HepG2 (cell line): Measurements from ENCODE around the gene KLHL33. TPM values are rescaled to one million over a fixed set of nuclear protein-coding genes. Genes with fewer than 3 reads are reported as not detected.

Experiments
- HMG20B ChIP-seq: conservative IDR thresholded peaks from 2 replicates; pipeline ENCODE4 v1.6.1; 2016; ENCODE audit warnings: missing genetic modification reagents, missing compliant biosample characterization
- HOXD1 ChIP-seq: sonication (generic); formaldehyde crosslinking; IDR thresholded peaks from 2 replicates; pipeline ENCODE4 v1.5.0; 2020; ENCODE audit warnings: missing genetic modification reagents
- KLF12 ChIP-seq: sonication (generic); formaldehyde crosslinking; IDR thresholded peaks from 2 replicates; pipeline ENCODE4 v1.4.0; 2020; ENCODE audit warnings: missing genetic modification reagents, borderline replicate concordance
- NCOR1 ChIP-seq: fragments of 200-600 bp; sonication (generic); IDR thresholded peaks from 2 replicates; pipeline ENCODE4 v1.7.0; 2017; ENCODE audit warnings: antibody characterized with exemption, low read length, borderline replicate concordance
- PCBP2 ChIP-seq: fragments of 200-400 bp; formaldehyde crosslinking; optimal IDR thresholded peaks from 2 replicates; pipeline ENCODE3; 2018; ENCODE audit warnings: low read length, low read depth; ENCODE audit not compliant: poor library complexity, severe bottlenecking
- PHF8 ChIP-seq: sonication (generic); formaldehyde crosslinking; IDR thresholded peaks from 2 replicates; pipeline ENCODE4 v1.5.0; 2020; ENCODE audit warnings: missing genetic modification reagents
- SKI ChIP-seq: fragments of 450-650 bp; IDR thresholded peaks from one replicate; pipeline ENCODE4 v1.6.1; 2018; ENCODE audit warnings: mild to moderate bottlenecking; ENCODE audit not compliant: partially characterized antibody
- SMAD3 ChIP-seq: sonication (generic); formaldehyde crosslinking; IDR thresholded peaks from 2 replicates; pipeline ENCODE4 v1.4.0; 2020; ENCODE audit warnings: missing genetic modification reagents
- ZEB1 ChIP-seq: IDR thresholded peaks from 2 replicates; pipeline ENCODE4 v1.6.1; 2012; ENCODE audit warnings: mild to moderate bottlenecking, low read depth, inconsistent platforms; ENCODE audit not compliant: insufficient replicate concordance
- ZFP62 ChIP-seq: sonication (generic); formaldehyde crosslinking; IDR thresholded peaks from 2 replicates; pipeline ENCODE4 v1.4.0; 2020; ENCODE audit warnings: missing genetic modification reagents
- polyA plus RNA-seq, 8 experiments: library from polyadenylated mRNA; depleted of rRNA in 3 of 8; stranded (reverse) in 7 of 8; unstranded in 1 of 8; fragments of >200 nt; fragmentation: Illumina TruSeq in 4 of 8; extraction: Trizol in 4 of 8; gene quantifications; 2 replicates each; pipeline versions ENCODE4 v1.2.1 to v1.2.3, GENCODE V29; 2011 to 2016; ENCODE audit warnings: low read depth in 4 of 8, missing spikeins in 1 of 8, mixed read lengths in 1 of 8; ENCODE audit not compliant: insufficient read depth in 1 of 8
- total RNA-seq, 5 experiments: library from RNA; depleted of rRNA; stranded (reverse); fragments of >200 nt; fragmentation: Illumina TruSeq; extraction: Trizol; gene quantifications; 2 replicates each; pipeline ENCODE4 v1.2.3, GENCODE V29; 2016; ENCODE audit warnings: low read depth in 1 of 5
- TF ChIP-seq, protein P1 (sequence below): sonication (generic); formaldehyde crosslinking; IDR thresholded peaks from 2 replicates; pipeline ENCODE4 v1.4.0; 2020; ENCODE audit warnings: missing genetic modification reagents, borderline replicate concordance
- TF ChIP-seq, protein P2 (sequence below): sonication (generic); formaldehyde crosslinking; IDR thresholded peaks from one replicate; pipeline ENCODE4 v1.5.1; 2020; ENCODE audit warnings: mild to moderate bottlenecking, missing genetic modification reagents; ENCODE audit errors: not compliant biosample characterization
- TF ChIP-seq, protein P3 (sequence below): sonication (generic); formaldehyde crosslinking; IDR thresholded peaks from 2 replicates; pipeline ENCODE4 v1.4.0; 2020; ENCODE audit warnings: missing genetic modification reagents

KLHL33 gene
- total and polyA plus RNA-seq, 2 of the 13 experiments (the other 11 are each of a cell fraction or from before 2014, with no cell fraction given) = not detected

DNA sequence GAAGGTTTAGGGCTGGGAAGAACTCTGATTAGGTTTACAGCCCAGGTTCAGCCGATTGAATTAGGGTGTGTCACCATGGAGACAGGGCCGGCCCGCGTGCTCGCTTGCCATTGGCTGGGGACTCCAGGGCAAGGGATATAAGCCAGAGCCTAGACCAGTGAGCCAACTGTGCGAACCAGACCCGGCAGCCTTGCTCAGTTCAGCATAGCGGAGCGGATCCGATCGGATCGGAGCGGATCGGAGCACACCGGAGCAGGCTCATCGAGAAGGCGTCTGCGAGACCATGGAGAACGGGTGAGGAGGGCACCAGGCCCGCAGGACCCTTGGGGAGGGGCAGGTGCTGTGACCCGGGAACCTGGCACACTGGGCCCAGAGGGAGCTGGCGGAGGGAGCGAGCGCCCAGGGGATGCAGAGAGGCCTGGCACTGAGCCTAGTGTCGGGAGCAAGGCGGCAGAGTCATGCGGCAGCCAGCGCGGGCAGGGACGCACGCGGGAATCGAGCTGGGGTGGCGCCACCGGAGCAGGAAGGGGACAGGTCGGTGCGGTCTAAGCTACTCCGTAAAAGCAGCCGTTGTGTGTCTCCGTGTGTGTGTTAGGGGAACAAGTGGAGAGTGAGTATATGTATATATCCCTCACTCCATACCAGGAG, 33.4 kb upstream of the KLHL33 start, which contains the start of gene PNP (continued):
- TF ChIP-seq, protein P1, sequence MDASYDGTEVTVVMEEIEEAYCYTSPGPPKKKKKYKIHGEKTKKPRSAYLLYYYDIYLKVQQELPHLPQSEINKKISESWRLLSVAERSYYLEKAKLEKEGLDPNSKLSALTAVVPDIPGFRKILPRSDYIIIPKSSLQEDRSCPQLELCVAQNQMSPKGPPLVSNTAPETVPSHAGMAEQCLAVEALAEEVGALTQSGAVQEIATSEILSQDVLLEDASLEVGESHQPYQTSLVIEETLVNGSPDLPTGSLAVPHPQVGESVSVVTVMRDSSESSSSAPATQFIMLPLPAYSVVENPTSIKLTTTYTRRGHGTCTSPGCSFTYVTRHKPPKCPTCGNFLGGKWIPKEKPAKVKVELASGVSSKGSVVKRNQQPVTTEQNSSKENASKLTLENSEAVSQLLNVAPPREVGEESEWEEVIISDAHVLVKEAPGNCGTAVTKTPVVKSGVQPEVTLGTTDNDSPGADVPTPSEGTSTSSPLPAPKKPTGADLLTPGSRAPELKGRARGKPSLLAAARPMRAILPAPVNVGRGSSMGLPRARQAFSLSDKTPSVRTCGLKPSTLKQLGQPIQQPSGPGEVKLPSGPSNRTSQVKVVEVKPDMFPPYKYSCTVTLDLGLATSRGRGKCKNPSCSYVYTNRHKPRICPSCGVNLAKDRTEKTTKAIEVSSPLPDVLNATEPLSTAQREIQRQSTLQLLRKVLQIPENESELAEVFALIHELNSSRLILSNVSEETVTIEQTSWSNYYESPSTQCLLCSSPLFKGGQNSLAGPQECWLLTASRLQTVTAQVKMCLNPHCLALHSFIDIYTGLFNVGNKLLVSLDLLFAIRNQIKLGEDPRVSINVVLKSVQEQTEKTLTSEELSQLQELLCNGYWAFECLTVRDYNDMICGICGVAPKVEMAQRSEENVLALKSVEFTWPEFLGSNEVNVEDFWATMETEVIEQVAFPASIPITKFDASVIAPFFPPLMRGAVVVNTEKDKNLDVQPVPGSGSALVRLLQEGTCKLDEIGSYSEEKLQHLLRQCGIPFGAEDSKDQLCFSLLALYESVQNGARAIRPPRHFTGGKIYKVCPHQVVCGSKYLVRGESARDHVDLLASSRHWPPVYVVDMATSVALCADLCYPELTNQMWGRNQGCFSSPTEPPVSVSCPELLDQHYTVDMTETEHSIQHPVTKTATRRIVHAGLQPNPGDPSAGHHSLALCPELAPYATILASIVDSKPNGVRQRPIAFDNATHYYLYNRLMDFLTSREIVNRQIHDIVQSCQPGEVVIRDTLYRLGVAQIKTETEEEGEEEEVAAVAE (CRISPR knock-in tag) = peak; percentile 48; the same call in 1 of the 2 replicates
- TF ChIP-seq SMAD3 (CRISPR knock-in tag) (peak; percentile 59), PHF8 (peak; percentile 93), SKI (peak; percentile 15), ZFP62 (CRISPR knock-in tag) (no peak), PCBP2 (no peak), ZEB1 (no peak), NCOR1 (no peak), KLF12 (CRISPR knock-in tag) (peak; percentile 77), HOXD1 (CRISPR knock-in tag) (0 out of 2 replicates have a peak, but pooled peaks have one; percentile 68), HMG20B (CRISPR knock-in tag) (no peak)
- TF ChIP-seq, protein P2, sequence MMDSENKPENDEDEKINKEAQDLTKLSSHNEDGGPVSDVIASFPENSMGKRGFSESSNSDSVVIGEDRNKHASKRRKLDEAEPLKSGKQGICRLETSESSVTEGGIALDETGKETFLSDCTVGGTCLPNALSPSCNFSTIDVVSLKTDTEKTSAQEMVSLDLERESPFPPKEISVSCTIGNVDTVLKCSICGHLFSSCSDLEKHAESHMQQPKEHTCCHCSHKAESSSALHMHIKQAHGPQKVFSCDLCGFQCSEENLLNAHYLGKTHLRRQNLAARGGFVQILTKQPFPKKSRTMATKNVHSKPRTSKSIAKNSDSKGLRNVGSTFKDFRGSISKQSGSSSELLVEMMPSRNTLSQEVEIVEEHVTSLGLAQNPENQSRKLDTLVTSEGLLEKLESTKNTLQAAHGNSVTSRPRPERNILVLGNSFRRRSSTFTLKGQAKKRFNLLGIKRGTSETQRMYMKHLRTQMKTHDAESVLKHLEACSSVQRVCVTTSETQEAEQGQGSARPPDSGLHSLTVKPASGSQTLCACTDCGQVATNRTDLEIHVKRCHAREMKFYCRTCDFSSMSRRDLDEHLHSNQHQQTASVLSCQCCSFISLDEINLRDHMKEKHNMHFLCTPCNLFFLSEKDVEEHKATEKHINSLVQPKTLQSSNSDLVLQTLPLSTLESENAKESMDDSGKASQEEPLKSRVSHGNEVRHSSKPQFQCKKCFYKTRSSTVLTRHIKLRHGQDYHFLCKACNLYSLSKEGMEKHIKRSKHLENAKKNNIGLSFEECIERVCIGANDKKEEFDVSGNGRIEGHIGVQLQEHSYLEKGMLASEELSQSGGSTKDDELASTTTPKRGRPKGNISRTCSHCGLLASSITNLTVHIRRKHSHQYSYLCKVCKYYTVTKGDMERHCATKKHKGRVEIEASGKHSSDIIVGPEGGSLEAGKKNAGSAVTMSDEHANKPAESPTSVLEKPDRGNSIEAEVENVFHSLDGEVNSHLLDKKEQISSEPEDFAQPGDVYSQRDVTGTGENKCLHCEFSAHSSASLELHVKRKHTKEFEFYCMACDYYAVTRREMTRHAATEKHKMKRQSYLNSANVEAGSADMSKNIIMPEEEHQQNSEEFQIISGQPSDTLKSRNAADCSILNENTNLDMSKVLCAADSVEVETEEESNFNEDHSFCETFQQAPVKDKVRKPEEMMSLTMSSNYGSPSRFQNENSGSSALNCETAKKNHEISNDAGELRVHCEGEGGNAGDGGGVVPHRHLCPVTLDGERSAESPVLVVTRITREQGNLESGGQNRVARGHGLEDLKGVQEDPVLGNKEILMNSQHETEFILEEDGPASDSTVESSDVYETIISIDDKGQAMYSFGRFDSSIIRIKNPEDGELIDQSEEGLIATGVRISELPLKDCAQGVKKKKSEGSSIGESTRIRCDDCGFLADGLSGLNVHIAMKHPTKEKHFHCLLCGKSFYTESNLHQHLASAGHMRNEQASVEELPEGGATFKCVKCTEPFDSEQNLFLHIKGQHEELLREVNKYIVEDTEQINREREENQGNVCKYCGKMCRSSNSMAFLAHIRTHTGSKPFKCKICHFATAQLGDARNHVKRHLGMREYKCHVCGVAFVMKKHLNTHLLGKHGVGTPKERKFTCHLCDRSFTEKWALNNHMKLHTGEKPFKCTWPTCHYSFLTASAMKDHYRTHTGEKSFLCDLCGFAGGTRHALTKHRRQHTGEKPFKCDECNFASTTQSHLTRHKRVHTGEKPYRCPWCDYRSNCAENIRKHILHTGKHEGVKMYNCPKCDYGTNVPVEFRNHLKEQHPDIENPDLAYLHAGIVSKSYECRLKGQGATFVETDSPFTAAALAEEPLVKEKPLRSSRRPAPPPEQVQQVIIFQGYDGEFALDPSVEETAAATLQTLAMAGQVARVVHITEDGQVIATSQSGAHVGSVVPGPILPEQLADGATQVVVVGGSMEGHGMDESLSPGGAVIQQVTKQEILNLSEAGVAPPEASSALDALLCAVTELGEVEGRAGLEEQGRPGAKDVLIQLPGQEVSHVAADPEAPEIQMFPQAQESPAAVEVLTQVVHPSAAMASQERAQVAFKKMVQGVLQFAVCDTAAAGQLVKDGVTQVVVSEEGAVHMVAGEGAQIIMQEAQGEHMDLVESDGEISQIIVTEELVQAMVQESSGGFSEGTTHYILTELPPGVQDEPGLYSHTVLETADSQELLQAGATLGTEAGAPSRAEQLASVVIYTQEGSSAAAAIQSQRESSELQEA (CRISPR knock-in tag) = peak; percentile 77
- TF ChIP-seq, protein P3, sequence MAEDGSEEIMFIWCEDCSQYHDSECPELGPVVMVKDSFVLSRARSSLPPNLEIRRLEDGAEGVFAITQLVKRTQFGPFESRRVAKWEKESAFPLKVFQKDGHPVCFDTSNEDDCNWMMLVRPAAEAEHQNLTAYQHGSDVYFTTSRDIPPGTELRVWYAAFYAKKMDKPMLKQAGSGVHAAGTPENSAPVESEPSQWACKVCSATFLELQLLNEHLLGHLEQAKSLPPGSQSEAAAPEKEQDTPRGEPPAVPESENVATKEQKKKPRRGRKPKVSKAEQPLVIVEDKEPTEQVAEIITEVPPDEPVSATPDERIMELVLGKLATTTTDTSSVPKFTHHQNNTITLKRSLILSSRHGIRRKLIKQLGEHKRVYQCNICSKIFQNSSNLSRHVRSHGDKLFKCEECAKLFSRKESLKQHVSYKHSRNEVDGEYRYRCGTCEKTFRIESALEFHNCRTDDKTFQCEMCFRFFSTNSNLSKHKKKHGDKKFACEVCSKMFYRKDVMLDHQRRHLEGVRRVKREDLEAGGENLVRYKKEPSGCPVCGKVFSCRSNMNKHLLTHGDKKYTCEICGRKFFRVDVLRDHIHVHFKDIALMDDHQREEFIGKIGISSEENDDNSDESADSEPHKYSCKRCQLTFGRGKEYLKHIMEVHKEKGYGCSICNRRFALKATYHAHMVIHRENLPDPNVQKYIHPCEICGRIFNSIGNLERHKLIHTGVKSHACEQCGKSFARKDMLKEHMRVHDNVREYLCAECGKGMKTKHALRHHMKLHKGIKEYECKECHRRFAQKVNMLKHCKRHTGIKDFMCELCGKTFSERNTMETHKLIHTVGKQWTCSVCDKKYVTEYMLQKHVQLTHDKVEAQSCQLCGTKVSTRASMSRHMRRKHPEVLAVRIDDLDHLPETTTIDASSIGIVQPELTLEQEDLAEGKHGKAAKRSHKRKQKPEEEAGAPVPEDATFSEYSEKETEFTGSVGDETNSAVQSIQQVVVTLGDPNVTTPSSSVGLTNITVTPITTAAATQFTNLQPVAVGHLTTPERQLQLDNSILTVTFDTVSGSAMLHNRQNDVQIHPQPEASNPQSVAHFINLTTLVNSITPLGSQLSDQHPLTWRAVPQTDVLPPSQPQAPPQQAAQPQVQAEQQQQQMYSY (CRISPR knock-in tag) = peak; percentile 96
